Activated T-cell treated with anti-CD3 and anti-CD28 coated beads for 48 hours (primary cell): ENCODE results near the gene GSTM5.
A peak's percentile ranks its signal among the peaks of the same experiment; 100 is the strongest.
"Not testable (repeated sequence)": the region's sequence is repeated elsewhere in the genome, so short reads cannot be mapped to it uniquely, and the experiment has no call there.

Experiments
- DNase-seq: peaks from one replicate; pipeline ENCODE4 v3.0.0-alpha.2; 2020; ENCODE audit warnings: low read depth

GSTM5 gene

DNA sequence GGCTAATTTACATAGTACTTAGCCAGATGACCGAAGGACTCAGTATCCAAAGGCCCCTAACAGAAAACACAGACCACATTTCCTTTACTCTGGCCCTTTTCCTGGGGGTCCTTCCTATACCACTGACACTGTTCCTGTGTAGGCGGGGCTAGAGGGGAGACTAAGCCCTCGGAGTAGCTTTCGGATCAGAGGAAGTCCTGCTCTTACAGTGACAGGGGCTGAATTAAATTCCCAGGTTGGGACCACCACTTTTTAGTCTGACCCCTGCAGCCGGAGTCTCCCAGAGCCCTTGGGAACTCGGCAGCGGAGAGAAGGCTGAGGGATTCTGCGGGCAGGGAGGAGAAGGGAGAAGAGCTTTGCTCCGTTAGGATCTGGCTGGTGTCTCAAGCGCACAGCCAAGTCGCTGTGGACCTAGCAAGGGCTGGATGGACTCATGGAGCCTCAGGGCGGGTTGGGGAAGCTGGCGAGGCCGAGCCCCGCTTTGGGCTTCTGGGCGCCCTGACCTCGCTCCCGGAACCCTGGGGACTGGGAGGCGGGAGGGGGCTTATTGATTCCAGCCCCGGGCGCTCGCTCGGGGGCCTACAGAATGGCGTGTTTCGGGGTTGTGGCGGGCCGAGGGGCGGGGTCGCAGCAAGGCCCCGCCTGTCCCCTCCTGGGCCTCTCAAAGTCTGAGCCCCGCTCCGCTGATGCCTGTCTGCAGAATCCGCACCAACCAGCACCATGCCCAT lies at the start of gene GSTM5:
GSTM5 (plus strand) TSS at position 659 of the 728 bp plus-strand sequence; CDS start at position 721, 62 bp downstream.
- not testable (repeated sequence) for DNase-seq

DNA sequence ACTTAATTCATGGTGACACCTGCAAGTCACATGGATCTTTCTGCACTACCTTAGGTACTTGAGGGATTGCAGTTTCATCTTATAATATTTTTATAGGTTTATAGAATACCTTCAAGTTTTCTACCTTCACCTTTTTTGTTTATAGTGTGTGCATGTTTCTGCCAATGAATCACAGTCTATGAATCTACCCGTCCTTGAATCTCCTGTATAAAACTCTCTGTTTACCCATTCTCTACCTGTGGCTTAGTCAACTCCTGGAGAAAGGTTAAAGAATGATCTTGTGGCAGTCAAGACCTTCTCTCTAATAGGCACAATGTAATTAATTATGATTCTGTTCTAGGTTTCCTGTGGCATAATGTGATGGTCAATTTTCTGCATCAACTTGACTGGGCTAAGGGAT lies 47.4 kb upstream of the GSTM5 start:
- DNase-seq: no peak

DNA sequence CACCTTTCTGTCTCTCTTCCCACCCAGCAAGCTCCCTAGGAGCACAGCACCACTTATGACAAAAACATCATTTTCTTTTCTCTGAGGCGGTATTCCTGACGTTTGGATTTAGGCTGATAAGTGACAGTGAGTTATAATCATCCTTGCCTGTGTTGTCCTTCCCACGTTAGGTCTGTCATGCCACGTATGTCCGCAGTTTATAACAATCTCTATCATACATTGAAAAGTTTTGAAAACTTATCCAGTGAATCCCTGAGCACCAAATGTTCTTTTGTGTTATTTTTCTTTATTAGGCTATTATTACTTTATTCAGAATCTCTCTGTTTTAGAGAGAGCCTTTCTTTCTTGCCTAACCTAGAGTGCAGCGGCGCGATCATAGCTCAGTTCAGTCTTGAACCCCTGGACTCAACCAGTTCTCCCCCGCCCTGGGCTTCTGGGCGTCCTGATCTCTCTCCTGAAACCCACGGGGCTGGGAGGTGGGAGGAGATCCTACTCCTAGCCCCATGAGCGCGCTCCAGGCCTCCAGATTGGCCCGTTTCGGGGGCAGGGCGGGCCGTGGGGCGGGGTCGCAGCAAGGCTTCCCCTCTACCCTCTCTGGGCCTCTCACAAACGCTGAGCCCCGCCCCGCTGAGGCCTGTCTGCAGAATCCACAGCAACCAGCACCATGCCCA lies 44.5 kb upstream of the GSTM5 start, which contains the start of gene GSTM2:
GSTM2 (plus strand) TSS at position 606 of the 671 bp plus-strand sequence; CDS start at position 665, 59 bp downstream.
- DNase-seq: peak; percentile 82

- DNase-seq: no peak
Observed at GRCh38 chr1:109668123-109668775, 43.8 kb upstream of the GSTM5 start.

DNA sequence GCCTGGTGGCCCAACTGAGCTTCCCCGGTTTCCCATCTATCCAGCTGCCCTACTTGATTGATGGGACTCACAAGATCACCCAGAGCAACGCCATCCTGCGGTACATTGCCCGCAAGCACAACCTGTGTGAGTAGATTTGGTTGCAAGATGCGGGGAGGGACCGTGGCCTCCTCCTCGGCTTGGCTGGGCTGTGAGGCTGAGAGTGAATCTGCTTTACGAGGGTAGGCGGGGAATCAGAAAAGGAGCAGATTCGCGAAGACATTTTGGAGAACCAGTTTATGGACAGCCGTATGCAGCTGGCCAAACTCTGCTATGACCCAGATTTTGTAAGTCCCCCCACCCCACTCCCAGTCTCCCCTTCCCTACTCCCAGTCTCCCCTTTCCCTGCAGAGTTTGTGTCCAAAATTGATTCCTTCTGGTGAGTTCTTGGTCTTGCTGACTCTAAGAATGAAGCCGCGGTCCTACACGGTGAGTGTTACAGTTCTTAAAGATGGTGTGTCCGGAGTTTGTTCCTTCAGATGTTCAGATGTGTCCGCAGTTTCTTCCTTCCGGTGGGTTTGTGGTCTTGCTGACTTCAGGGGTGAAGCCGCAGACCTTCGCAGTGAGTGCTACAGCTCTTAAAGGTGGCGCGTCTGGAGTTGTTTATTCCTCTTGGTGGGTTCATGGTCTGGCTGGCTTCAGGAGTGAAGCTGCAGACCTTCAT lies 42.7 kb upstream of the GSTM5 start:
- DNase-seq: no peak

DNA sequence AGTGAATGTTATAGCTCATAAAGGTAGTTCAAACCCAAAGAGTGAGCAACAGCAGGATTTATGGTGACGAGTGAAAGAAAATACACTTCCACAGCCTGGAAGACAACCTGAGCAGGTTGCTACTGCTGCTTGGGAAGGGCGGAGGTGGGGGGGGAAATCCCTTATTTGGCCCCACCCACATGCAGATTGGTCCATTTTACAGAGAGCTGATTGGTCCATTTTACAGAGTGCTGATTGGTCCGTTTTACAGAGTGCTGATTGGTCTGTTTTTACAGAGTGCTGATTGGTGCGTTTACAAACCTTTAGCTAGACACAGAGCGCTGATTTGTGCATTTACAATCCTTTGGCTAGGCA lies 42.1 kb upstream of the GSTM5 start:
- DNase-seq: not testable (repeated sequence)

DNA sequence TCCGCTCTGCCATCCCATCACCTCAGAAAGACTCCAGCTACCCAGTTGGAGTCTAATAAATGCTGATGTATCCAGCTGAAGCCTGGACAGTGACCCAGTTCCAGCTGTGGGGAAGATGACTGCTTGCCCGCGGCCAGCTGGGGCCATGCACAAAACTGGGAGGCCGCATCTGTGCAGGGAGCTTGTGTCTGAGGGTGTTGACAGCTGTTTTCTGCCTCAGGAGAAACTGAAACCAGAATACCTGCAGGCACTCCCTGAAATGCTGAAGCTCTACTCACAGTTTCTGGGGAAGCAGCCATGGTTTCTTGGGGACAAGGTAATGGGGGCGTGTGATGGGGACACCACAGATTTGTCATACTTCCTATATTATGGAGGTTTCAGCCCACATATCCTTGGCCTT lies 41.0 kb upstream of the GSTM5 start:
- DNase-seq: no peak

GRCh38 chr1:109673861-109674260 lies 38.2 kb upstream of the GSTM5 start:
- DNase-seq: not testable (repeated sequence)

- DNase-seq: not testable (repeated sequence)
Observed at GRCh38 chr1:109676683-109677381, 35.2 kb upstream of the GSTM5 start.

- DNase-seq: no peak
Observed at GRCh38 chr1:109677459-109677858, 34.6 kb upstream of the GSTM5 start.

DNA sequence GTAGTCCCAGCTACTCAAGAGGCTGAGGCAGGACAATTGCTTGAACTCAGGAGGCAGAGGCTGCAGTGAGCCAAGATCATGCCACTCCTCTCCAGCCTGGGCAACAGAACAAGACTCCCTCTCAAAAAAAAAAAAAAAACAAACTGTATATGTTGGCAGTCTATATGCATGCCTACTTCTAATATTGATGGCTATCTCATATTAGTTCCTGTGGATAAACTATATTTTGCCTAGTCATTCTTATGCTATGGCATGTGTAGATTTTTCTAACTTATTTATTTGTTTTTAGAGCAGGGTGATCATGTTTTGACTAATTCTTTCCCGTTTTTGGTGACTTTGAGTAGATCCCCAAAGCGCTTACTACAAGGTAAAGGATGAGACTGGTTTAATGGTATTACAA lies 33.4 kb upstream of the GSTM5 start:
- DNase-seq: not testable (repeated sequence)

GRCh38 chr1:109684777-109685176 lies 27.3 kb upstream of the GSTM5 start:
- not testable (repeated sequence) for DNase-seq

DNA sequence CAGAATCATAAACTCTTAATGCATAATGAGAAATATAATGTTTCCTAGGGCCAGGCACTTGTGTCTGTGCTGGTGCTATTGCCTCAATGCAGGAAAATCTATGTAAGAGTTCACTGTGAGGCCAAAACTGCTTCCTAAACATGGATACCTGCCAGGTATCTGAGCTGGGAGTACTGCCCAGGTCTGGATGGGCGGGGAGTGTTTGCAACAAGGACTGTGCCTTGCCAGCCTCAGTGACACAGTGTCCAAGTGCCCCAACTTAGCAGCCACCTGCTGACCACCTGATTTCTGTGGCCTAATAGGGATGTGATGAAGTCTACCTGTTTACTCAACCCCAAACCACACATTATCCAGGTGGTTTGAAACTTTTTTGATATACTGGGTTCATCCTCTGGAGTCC lies 26.7 kb upstream of the GSTM5 start:
- not testable (repeated sequence) for DNase-seq

- DNase-seq: not testable (repeated sequence)
Observed at GRCh38 chr1:109685890-109686289, 26.2 kb upstream of the GSTM5 start.

- DNase-seq: not testable (repeated sequence)
Observed at GRCh38 chr1:109687109-109687508, 24.9 kb upstream of the GSTM5 start.

GRCh38 chr1:109687641-109688499 lies 24.2 kb upstream of the GSTM5 start, which contains the start of gene GSTM1:
TSS of gene GSTM1 (plus strand) at chr1:109687817. CDS start at chr1:109687874, 57 bp downstream.
- DNase-seq: no peak

DNA sequence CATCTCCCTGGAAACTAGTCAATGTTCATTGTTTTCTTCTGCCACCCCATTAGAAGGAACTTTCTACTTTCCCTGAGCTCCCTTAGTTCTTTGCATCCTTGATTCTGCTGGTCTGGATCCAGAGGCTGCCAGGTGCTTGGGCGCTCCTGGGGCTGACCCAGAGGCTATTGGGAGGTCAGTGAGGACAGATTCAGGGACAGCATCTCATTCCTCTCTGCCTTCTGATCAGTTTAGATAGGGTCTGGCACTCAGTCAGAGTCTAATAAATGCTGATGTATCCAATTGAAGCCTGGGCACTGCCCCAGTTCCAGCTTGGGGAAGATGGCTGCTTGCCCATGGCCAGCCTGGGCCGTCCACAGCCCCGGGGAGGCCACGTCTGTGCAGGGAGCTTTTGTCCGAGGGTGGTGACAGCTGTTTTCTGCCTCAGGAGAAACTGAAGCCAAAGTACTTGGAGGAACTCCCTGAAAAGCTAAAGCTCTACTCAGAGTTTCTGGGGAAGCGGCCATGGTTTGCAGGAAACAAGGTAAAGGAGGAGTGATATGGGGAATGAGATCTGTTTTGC lies 22.1 kb upstream of the GSTM5 start:
- DNase-seq: no peak

- no peak for DNase-seq
Observed at GRCh38 chr1:109691759-109692158, 20.3 kb upstream of the GSTM5 start.

GRCh38 chr1:109694400-109694799 lies 17.7 kb upstream of the GSTM5 start:
- not testable (repeated sequence) for DNase-seq

- DNase-seq: not testable (repeated sequence)
Observed at GRCh38 chr1:109695138-109695537, 16.9 kb upstream of the GSTM5 start.
